A549 (cell line): Measurements from ENCODE around the gene TRIM26. TPM values are rescaled to one million over a fixed set of nuclear protein-coding genes. Genes with fewer than 3 reads are reported as not detected.
"Not testable (repeated sequence)": the region's sequence is repeated elsewhere in the genome, so short reads cannot be mapped to it uniquely, and the experiment has no call there.

ENCODE experiments used
- ATAC-seq, 2 experiments: fragments of 200-7000 bp in 1 of 2; fragments of >200 bp in 1 of 2; cut with Nextera tagmentation in 1 of 2; cut with Tn5 transposase in 1 of 2; 3 replicates each; pipeline versions ENCODE4 v1.8.0 to v1.9.1; 2018 to 2020; ENCODE audit warnings: mild to moderate bottlenecking in 1 of 2, moderate library complexity in 1 of 2
- CTCF ChIA-PET: fragments of 300-600 bp; sonication (Branson Sonifier 250); formaldehyde crosslinking; extraction: SDS; loops from one replicate; lab custom pipeline; 2021; ENCODE audit warnings: antibody characterized with exemption, inconsistent platforms; lab: Yijun Ruan, JAX
- POLR2A ChIA-PET: fragments of 350-600 bp; formaldehyde crosslinking; extraction: SDS; loops from one replicate; lab custom pipeline; 2021; ENCODE audit warnings: antibody characterized with exemption, inconsistent platforms; lab: Yijun Ruan, JAX
- DNase-seq, 2 experiments: peaks; one replicate each; pipeline versions ENCODE4 v3.0.0 to v3.0.0-alpha.2; 2011 to 2016; ENCODE audit warnings: low read depth in 1 of 2, low spot score in 1 of 2
- FAIRE-seq: peaks from 2 replicates; lab custom pipeline; 2011; peaks lifted over from hg19 to GRCh38; lab: Jason Lieb, UNC
- H3K27ac ChIP-seq, 2 experiments: fragments of >200 bp; sonication (Bioruptor Twin); formaldehyde crosslinking; 3 replicates each; pipeline ENCODE4 v1.5.1; 2016 to 2017
- H3K4me1 ChIP-seq: fragments of >200 bp; sonication (Bioruptor Twin); formaldehyde crosslinking; 3 replicates; pipeline ENCODE4 v1.6.1; 2016
- H3K4me2 ChIP-seq: fragments of >200 bp; sonication (Bioruptor Twin); formaldehyde crosslinking; 3 replicates; pipeline ENCODE4 v1.6.1; 2016
- H3K4me3 ChIP-seq: fragments of >200 bp; sonication (Bioruptor Twin); formaldehyde crosslinking; 3 replicates; pipeline ENCODE4 v1.5.1; 2016
- H3K9me3 ChIP-seq: fragments of >200 bp; sonication (Bioruptor Twin); formaldehyde crosslinking; 3 replicates; pipeline ENCODE4 v1.6.1; 2016
- CHD4 ChIP-seq: fragments of 200-600 bp; sonication (generic); IDR thresholded peaks from 2 replicates; pipeline ENCODE4 v1.6.1; 2016; ENCODE audit warnings: antibody characterized with exemption, mild to moderate bottlenecking, borderline replicate concordance
- EP300 ChIP-seq, 2 experiments: fragments of >200 bp; sonication (Bioruptor Twin); formaldehyde crosslinking; IDR thresholded peaks; 2 replicates in 1 of 2; 3 replicates in 1 of 2; pipeline ENCODE4 v1.6.1; 2016 to 2017
- FOSL2 ChIP-seq, 2 experiments: fragments of 450-650 bp in 1 of 2; fragments of >200 bp in 1 of 2; sonication (Bioruptor Twin) in 1 of 2; formaldehyde crosslinking; IDR thresholded peaks; 2 replicates each; pipeline versions ENCODE4 v1.5.0 to v1.6.1; 2016 to 2020; ENCODE audit warnings: mild to moderate bottlenecking in 1 of 2, moderate library complexity in 1 of 2
- FOXS1 ChIP-seq: fragments of 250-450 bp; sonication (Bioruptor Pico); IDR thresholded peaks from 2 replicates; pipeline ENCODE4 v1.5.0; 2020; ENCODE audit warnings: mild to moderate bottlenecking, moderate library complexity
- GATA3 ChIP-seq: IDR thresholded peaks from 2 replicates; pipeline ENCODE4 v1.6.1; 2012; ENCODE audit warnings: borderline replicate concordance
- HDAC2 ChIP-seq: fragments of 200-600 bp; sonication (generic); IDR thresholded peaks from 2 replicates; pipeline ENCODE4 v1.6.1; 2016
- HOXB13 ChIP-seq: fragments of 250-450 bp; sonication (Bioruptor Pico); IDR thresholded peaks from 2 replicates; pipeline ENCODE4 v1.5.0; 2020; ENCODE audit warnings: low read depth, mild to moderate bottlenecking, moderate library complexity
- HOXB5 ChIP-seq: fragments of 250-450 bp; sonication (Bioruptor Pico); IDR thresholded peaks from 2 replicates; pipeline ENCODE4 v1.5.0; 2020; ENCODE audit warnings: mild to moderate bottlenecking, moderate library complexity
- MAZ ChIP-seq: fragments of 150-350 bp; IDR thresholded peaks from 2 replicates; pipeline ENCODE4 v1.6.1; 2014; ENCODE audit warnings: antibody characterized with exemption, low read depth, low read length, borderline replicate concordance
- POLR2A ChIP-seq: IDR thresholded peaks from 2 replicates; pipeline ENCODE4 v1.6.1; 2012; ENCODE audit warnings: mild to moderate bottlenecking, low read length
- POLR2AphosphoS2 ChIP-seq: conservative IDR thresholded peaks from 2 replicates; pipeline ENCODE4 v1.6.1; 2012; ENCODE audit warnings: low read length, improper control_type of control experiment, inconsistent platforms
- REST ChIP-seq: fragments of 200-600 bp; sonication (generic); IDR thresholded peaks from 2 replicates; pipeline ENCODE4 v1.6.1; 2016; ENCODE audit warnings: antibody characterized with exemption, mild to moderate bottlenecking, moderate library complexity
- ZC3H11A ChIP-seq: fragments of 450-650 bp; IDR thresholded peaks from 2 replicates; pipeline ENCODE4 v1.6.1; 2014; ENCODE audit warnings: antibody characterized with exemption, mild to moderate bottlenecking
- ZNF302 ChIP-seq: fragments of 250-450 bp; sonication (Bioruptor Pico); IDR thresholded peaks from 2 replicates; pipeline ENCODE4 v1.9.0; 2021; ENCODE audit warnings: inconsistent platforms, mild to moderate bottlenecking, moderate library complexity
- WGBS: methylation state at CpG from one replicate; pipeline ENCODE4 v1.1.6; 2017; ENCODE audit errors: missing lambda C conversion rate; 5-methylcytosine and 5-hydroxymethylcytosine counted together
- polyA plus RNA-seq, 4 experiments: library from polyadenylated mRNA; depleted of rRNA in 3 of 4; stranded (reverse); fragments of >200 nt; fragmentation: RNase III in 1 of 4; extraction: RNeasy Plus Mini Kit Qiagen cat#74134 plus additional on column Dnase treatment in 1 of 4; gene quantifications; 2 replicates in 3 of 4; 3 replicates in 1 of 4; pipeline ENCODE4 v1.2.3, GENCODE V29; 2011 to 2017
- TF ChIP-seq, protein P1 (sequence below): fragments of 250-450 bp; sonication (Bioruptor Pico); IDR thresholded peaks from 2 replicates; pipeline ENCODE4 v1.5.0; 2021; ENCODE audit warnings: mild to moderate bottlenecking, moderate library complexity, borderline replicate concordance

The TRIM26 gene
- polyA plus RNA-seq, 2 of the 4 experiments (the other 2 are of a cell fraction): 30.4 TPM

- H3K4me2 ChIP-seq: no peak overlapping the region
- DNase-seq: no peak
- no peak for FAIRE-seq
- ATAC-seq: no peak
- H3K27ac ChIP-seq: no peak overlapping the region
- H3K9me3 ChIP-seq: no peaks in the 10 kb centered on the region
- no peak overlapping the region for H3K4me3 ChIP-seq
- no peak for TF ChIP-seq POLR2A
- no peak for TF ChIP-seq EP300 (IDR thresholded peaks at IDR 0.05)
- TF ChIP-seq GATA3: no peak
- TF ChIP-seq REST: no peak
- no peak for TF ChIP-seq ZNF302 (CRISPR knock-in tag)
- no peak for TF ChIP-seq FOXS1 (CRISPR knock-in tag)
- TF ChIP-seq HDAC2: no peak
- TF ChIP-seq POLR2AphosphoS2: no peak
- POLR2A ChIA-PET: no interaction called here
- WGBS: 40% methylated on average over 2 of the region's 2 CpGs
- CTCF ChIA-PET: interaction anchor here (2.2 to 7.2 kb wide), 2 partner anchors 13 to 40 kb away, joined by 10 to 56 read pairs; no protein-coding TSS in a partner anchor
- no peaks in the 10 kb centered on the region for H3K4me1 ChIP-seq
These were observed 69.4 kb downstream of the TRIM26 start for GRCh38 chr6:30143780-30144179.

- ATAC-seq (no peak), FAIRE-seq (no peak), DNase-seq (no peak)
- POLR2A ChIA-PET: no interaction called here
- H3K27ac ChIP-seq: no peak overlapping the region
- no peaks in the 10 kb centered on the region for H3K4me1 ChIP-seq
- CTCF ChIA-PET: interaction anchor here (2.2 to 7.2 kb wide), 2 partner anchors 12 to 39 kb away, joined by 10 to 56 read pairs; no protein-coding TSS in a partner anchor
- H3K4me2 ChIP-seq: no peak overlapping the region
- no peaks in the 10 kb centered on the region for H3K9me3 ChIP-seq
- H3K4me3 ChIP-seq: no peak overlapping the region
- WGBS: 58% methylated on average over 3 of the region's 3 CpGs
- TF ChIP-seq CHD4 (no peak), POLR2AphosphoS2 (no peak), HOXB5 (CRISPR knock-in tag) (no peak), MAZ (no peak), ZC3H11A (no peak), EP300 (IDR thresholded peaks at IDR 0.05) (no peak), FOSL2 (IDR thresholded peaks at IDR 0.05) (no peak), FOSL2 (CRISPR knock-in tag; IDR thresholded peaks at IDR 0.05) (no peak), HOXB13 (CRISPR knock-in tag) (no peak)
- TF ChIP-seq, protein P1, sequence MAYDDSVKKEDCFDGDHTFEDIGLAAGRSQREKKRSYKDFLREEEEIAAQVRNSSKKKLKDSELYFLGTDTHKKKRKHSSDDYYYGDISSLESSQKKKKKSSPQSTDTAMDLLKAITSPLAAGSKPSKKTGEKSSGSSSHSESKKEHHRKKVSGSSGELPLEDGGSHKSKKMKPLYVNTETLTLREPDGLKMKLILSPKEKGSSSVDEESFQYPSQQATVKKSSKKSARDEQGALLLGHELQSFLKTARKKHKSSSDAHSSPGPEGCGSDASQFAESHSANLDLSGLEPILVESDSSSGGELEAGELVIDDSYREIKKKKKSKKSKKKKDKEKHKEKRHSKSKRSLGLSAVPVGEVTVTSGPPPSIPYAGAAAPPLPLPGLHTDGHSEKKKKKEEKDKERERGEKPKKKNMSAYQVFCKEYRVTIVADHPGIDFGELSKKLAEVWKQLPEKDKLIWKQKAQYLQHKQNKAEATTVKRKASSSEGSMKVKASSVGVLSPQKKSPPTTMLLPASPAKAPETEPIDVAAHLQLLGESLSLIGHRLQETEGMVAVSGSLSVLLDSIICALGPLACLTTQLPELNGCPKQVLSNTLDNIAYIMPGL (CRISPR knock-in tag): no peak
These were observed 70.5 kb downstream of the TRIM26 start for GRCh38 chr6:30142665-30143064.

GRCh38 chr6:30140240-30140639, 73.0 kb downstream of the TRIM26 start:
- CTCF ChIA-PET: interaction anchor here (1.7 kb wide), 1 partner anchor 10 kb away, joined by 8 read pairs; no protein-coding TSS in a partner anchor
- not testable (repeated sequence) for H3K4me1 ChIP-seq, DNase-seq

More at GRCh38 chr6:30140240-30140639, 73.0 kb downstream of the TRIM26 start:
- 36% methylated on average over 8 of the region's 8 CpGs for WGBS
- POLR2A ChIA-PET, FAIRE-seq, H3K9me3 ChIP-seq, H3K4me3 ChIP-seq, ATAC-seq, H3K4me2 ChIP-seq, H3K27ac ChIP-seq: not testable (repeated sequence)
